NCI-H1694 (cell line): ENCODE measurements around the gene SPOCK2.

Source experiments
- DNase-seq: peaks from one replicate; lab custom pipeline; 2025; lab: John Stamatoyannopoulos, UW

Gene SPOCK2

GRCh38 chr10:72009425-72010081 lies 78.8 kb downstream of the SPOCK2 start:
- DNase-seq: no peak

GRCh38 chr10:72009051-72009424 lies 79.3 kb downstream of the SPOCK2 start:
- DNase-seq: no peak
